Measurements from ENCODE around the gene ZNF160.

ZNF160 gene

GRCh38 chr19:53094754-53095575 is 8.3 kb downstream of the ZNF160 start:
- peak in 1 of 10 donors; percentile 67 for DNase-seq
- intact Hi-C loops (cut with DNase I): no loop called here

GRCh38 chr19:53092723-53093122 is 10.5 kb downstream of the ZNF160 start:
- intact Hi-C loops (cut with DNase I): no loop called here
- DNase-seq: no peak

GRCh38 chr19:53091413-53092254 is 11.6 kb downstream of the ZNF160 start:
- DNase-seq: peak in 1 of 10 donors; percentile 19
- intact Hi-C loops (cut with DNase I): no loop called here

- no peak for DNase-seq
- intact Hi-C loops (cut with DNase I): no loop called here
Observed at GRCh38 chr19:53088091-53088490, 15.1 kb downstream of the ZNF160 start.

GRCh38 chr19:53086949-53087348 is 16.3 kb downstream of the ZNF160 start:
- peak in 6 of 10 donors; percentile 19 to 85 (median 44) for DNase-seq
- intact Hi-C loops (cut with DNase I): no loop called here

- DNase-seq: no peak
- intact Hi-C loops (cut with DNase I): no loop called here
Observed at GRCh38 chr19:53085496-53085895, 17.7 kb downstream of the ZNF160 start.

GRCh38 chr19:53082929-53083328 is 20.3 kb downstream of the ZNF160 start:
- intact Hi-C loops (cut with DNase I): no loop called here
- DNase-seq: no peak

GRCh38 chr19:53079313-53079924 is 23.8 kb downstream of the ZNF160 start:
- intact Hi-C loops (cut with DNase I): loop anchor here (5.0 to 10.0 kb wide), 2 partner anchors 55 to 113 kb away; partner anchors contain the start of genes ZNF415 and ZNF665
- no peak for DNase-seq

- DNase-seq: no peak
- intact Hi-C loops (cut with DNase I): loop anchor here (5.0 to 10.0 kb wide), 2 partner anchors 56 to 114 kb away; partner anchors contain the start of genes ZNF415 and ZNF665
Observed at GRCh38 chr19:53078668-53079067, 24.6 kb downstream of the ZNF160 start.

- peak; percentile 41 to 96 (median 74) for DNase-seq
- intact Hi-C loops (cut with DNase I): loop anchor here (5.0 to 10.0 kb wide), 2 partner anchors 58 to 115 kb away; partner anchors contain the start of genes ZNF415 and ZNF665
Observed at GRCh38 chr19:53076984-53077383, 26.2 kb downstream of the ZNF160 start.

- intact Hi-C loops (cut with DNase I): no loop called here
Observed at GRCh38 chr19:53068834-53069233, 34.4 kb downstream of the ZNF160 start.

GRCh38 chr19:53068199-53068598 is 35.0 kb downstream of the ZNF160 start:
- no peak for DNase-seq

More at GRCh38 chr19:53068834-53069233, 34.4 kb downstream of the ZNF160 start:
- DNase-seq: no peak

GRCh38 chr19:53057904-53058580 is 45.2 kb downstream of the ZNF160 start:
- peak in 1 of 10 donors; percentile 85 for DNase-seq
- intact Hi-C loops (cut with DNase I): no loop called here

More at GRCh38 chr19:53068199-53068598, 35.0 kb downstream of the ZNF160 start:
- intact Hi-C loops (cut with DNase I): no loop called here

- DNase-seq: no peak
- intact Hi-C loops (cut with DNase I): no loop called here
Observed at GRCh38 chr19:53055117-53055516, 48.1 kb downstream of the ZNF160 start.

- DNase-seq: no peak
- intact Hi-C loops (cut with DNase I): no loop called here
Observed at GRCh38 chr19:53047379-53047778, 55.8 kb downstream of the ZNF160 start.

- no peak for DNase-seq
- intact Hi-C loops (cut with DNase I): no loop called here
Observed at GRCh38 chr19:53045536-53045935, 57.7 kb downstream of the ZNF160 start.

GRCh38 chr19:53041366-53041765 is 61.9 kb downstream of the ZNF160 start:
- intact Hi-C loops (cut with DNase I): no loop called here
- DNase-seq: no peak

GRCh38 chr19:53037101-53038097 is 65.8 kb downstream of the ZNF160 start:
- peak in 6 of 10 donors; percentile 13 to 90 (median 65) for DNase-seq
- intact Hi-C loops (cut with DNase I): no loop called here
